OCI-LY1 (cell line): ENCODE measurements around the gene FOXQ1.

Source experiments
- H2AFZ ChIP-seq: fragments of 200-600 bp; sonication (generic), shearing (Covaris generic); 2 replicates; pipeline ENCODE4 v1.6.0; 2014; ENCODE audit warnings: antibody characterized with exemption, mild to moderate bottlenecking, low read length
- H3F3A ChIP-seq: fragments of 200-600 bp; sonication (generic), shearing (Covaris generic); 2 replicates; pipeline ENCODE4 v1.6.0; 2014; ENCODE audit warnings: mild to moderate bottlenecking, antibody characterized with exemption, low read length, moderate library complexity; ENCODE audit not compliant: insufficient read depth
- H3K27ac ChIP-seq: fragments of 200-600 bp; sonication (generic); 2 replicates; pipeline ENCODE4 v1.5.1; 2014; ENCODE audit warnings: low read length, mixed run types, mild to moderate bottlenecking, low read depth; ENCODE audit not compliant: poor library complexity, severe bottlenecking
- H3K27me3 ChIP-seq: fragments of 200-600 bp; sonication (generic); 2 replicates; pipeline ENCODE4 v1.6.0; 2014; ENCODE audit warnings: antibody characterized with exemption, mild to moderate bottlenecking, low read length, moderate library complexity; ENCODE audit not compliant: insufficient read depth
- H3K36me3 ChIP-seq: fragments of 200-600 bp; sonication (generic); 2 replicates; pipeline ENCODE4 v1.6.1; 2014; ENCODE audit warnings: mild to moderate bottlenecking, antibody characterized with exemption, low read length, moderate library complexity, mixed read lengths; ENCODE audit not compliant: insufficient read depth
- H3K4me1 ChIP-seq: fragments of 200-600 bp; sonication (generic); 2 replicates; pipeline ENCODE4 v1.5.1; 2014; ENCODE audit warnings: mild to moderate bottlenecking, low read length, moderate library complexity; ENCODE audit not compliant: insufficient read depth, severe bottlenecking
- H3K4me2 ChIP-seq: fragments of 200-600 bp; sonication (generic), shearing (Covaris generic); 2 replicates; pipeline ENCODE4 v1.6.1; 2014; ENCODE audit warnings: low read length
- H3K4me3 ChIP-seq: fragments of 200-600 bp; sonication (generic); 2 replicates; pipeline ENCODE4 v1.5.1; 2014; ENCODE audit warnings: low read length, low read depth, mild to moderate bottlenecking, mixed read lengths; ENCODE audit not compliant: poor library complexity, severe bottlenecking
- H3K79me2 ChIP-seq: fragments of 200-600 bp; shearing (Covaris generic); 2 replicates; pipeline ENCODE4 v1.6.1; 2016; ENCODE audit warnings: mixed run types, low read length, mixed read lengths; ENCODE audit not compliant: insufficient read depth
- H3K9ac ChIP-seq: fragments of 200-600 bp; sonication (generic), shearing (Covaris generic); 2 replicates; pipeline ENCODE4 v1.6.1; 2014; ENCODE audit warnings: mild to moderate bottlenecking, low read length, mixed read lengths
- H3K9me2 ChIP-seq: fragments of 200-600 bp; sonication (generic), shearing (Covaris generic); 2 replicates; pipeline ENCODE4 v1.6.1; 2014; ENCODE audit warnings: low read depth, mild to moderate bottlenecking, low read length, mixed read lengths
- H3K9me3 ChIP-seq: fragments of 200-600 bp; shearing (Covaris generic); 2 replicates; pipeline ENCODE4 v1.6.1; 2014; ENCODE audit warnings: low read length, mixed read lengths
- H4K20me1 ChIP-seq: fragments of 200-600 bp; sonication (generic), shearing (Covaris generic); 2 replicates; pipeline ENCODE4 v1.6.0; 2016; ENCODE audit warnings: mild to moderate bottlenecking, low read length; ENCODE audit not compliant: insufficient read depth
- CTCF ChIP-seq: fragments of 200-600 bp; sonication (generic), shearing (Covaris generic); IDR thresholded peaks from 2 replicates; pipeline ENCODE4 v1.5.1; 2017; ENCODE audit warnings: mild to moderate bottlenecking, antibody characterized with exemption, low read length, moderate library complexity, mixed read lengths
- EZH2 ChIP-seq: fragments of 200-600 bp; sonication (generic), shearing (Covaris generic); IDR thresholded peaks from 2 replicates; pipeline ENCODE4 v1.8.0; 2017; ENCODE audit warnings: borderline replicate concordance, mixed run types, mild to moderate bottlenecking, antibody characterized with exemption, low read length, moderate library complexity, mixed read lengths

Gene FOXQ1

GRCh38 chr6:1322696-1323219, 10.9 kb downstream of the FOXQ1 start:
- Histone ChIP-seq H3K27me3 (no peaks in the 10 kb centered on the region), H2AFZ (no peak overlapping the region), H3K4me2 (no peak overlapping the region), H4K20me1 (no peaks in the 10 kb centered on the region), H3K9ac (no peak overlapping the region), H3K79me2 (no peaks in the 10 kb centered on the region), H3K9me3 (no peaks in the 10 kb centered on the region), H3K36me3 (no peaks in the 10 kb centered on the region), H3F3A (no peaks in the 10 kb centered on the region), H3K9me2 (no peaks in the 10 kb centered on the region), H3K4me1 (no peaks in the 10 kb centered on the region), H3K4me3 (no peak overlapping the region), H3K27ac (no peak overlapping the region)
- TF ChIP-seq EZH2 (no peak), CTCF (no peak)

GRCh38 chr6:1324936-1325335, 13.0 kb downstream of the FOXQ1 start:
- Histone ChIP-seq H3K4me3 (no peak overlapping the region), H3K9ac (no peak overlapping the region), H2AFZ (no peak overlapping the region), H3K27me3 (no peaks in the 10 kb centered on the region), H3K36me3 (no peaks in the 10 kb centered on the region), H3K9me3 (no peaks in the 10 kb centered on the region), H3K9me2 (no peaks in the 10 kb centered on the region), H3K79me2 (no peaks in the 10 kb centered on the region), H3F3A (no peaks in the 10 kb centered on the region), H3K4me2 (no peak overlapping the region), H3K27ac (no peak overlapping the region), H4K20me1 (no peaks in the 10 kb centered on the region), H3K4me1 (no peaks in the 10 kb centered on the region)
- no peak for TF ChIP-seq EZH2

- no peaks in the 10 kb centered on the region for H3F3A ChIP-seq
- H3K9me3 ChIP-seq, result no peaks in the 10 kb centered on the region
- TF ChIP-seq EZH2 (no peak), CTCF (no peak)
- no peak overlapping the region for H3K9ac ChIP-seq
- no peaks in the 10 kb centered on the region for H3K79me2 ChIP-seq
- H2AFZ ChIP-seq, result no peak overlapping the region
- H3K27ac ChIP-seq, result no peak overlapping the region
- H4K20me1 ChIP-seq, result no peaks in the 10 kb centered on the region
- no peaks in the 10 kb centered on the region for H3K4me1 ChIP-seq
- no peaks in the 10 kb centered on the region for H3K27me3 ChIP-seq
- H3K4me3 ChIP-seq, result no peak overlapping the region
- no peaks in the 10 kb centered on the region for H3K36me3 ChIP-seq
- no peaks in the 10 kb centered on the region for H3K9me2 ChIP-seq
- no peak overlapping the region for H3K4me2 ChIP-seq
Observed at GRCh38 chr6:1325461-1326309, 13.8 kb downstream of the FOXQ1 start.
